Upper lobe of right lung (tissue), 1 donor: ENCODE measurements around the gene INPP4B. TPM values are rescaled to one million over a fixed set of nuclear protein-coding genes. Genes with fewer than 3 reads are reported as not detected.

Experiments used
- ATAC-seq: fragments of 200-7000 bp; cut with Tn5 transposase; one replicate; pipeline ENCODE4 v1.9.1; 2020; ENCODE audit warnings: mild to moderate bottlenecking, moderate library complexity
- DNase-seq: peaks from one replicate; pipeline ENCODE4 v3.0.0-alpha.2; 2020
- H3K27ac ChIP-seq: fragments of 200-600 bp; one replicate; pipeline ENCODE4 v1.8.0; 2022
- H3K27me3 ChIP-seq: fragments of 200-600 bp; one replicate; pipeline ENCODE4 v1.8.0; 2022; ENCODE audit warnings: mild to moderate bottlenecking
- H3K36me3 ChIP-seq: fragments of 200-600 bp; one replicate; pipeline ENCODE4 v1.8.0; 2022
- H3K4me1 ChIP-seq: fragments of 200-600 bp; one replicate; pipeline ENCODE4 v1.8.0; 2022
- H3K4me3 ChIP-seq: fragments of 200-600 bp; one replicate; pipeline ENCODE4 v1.8.0; 2022; ENCODE audit warnings: mild to moderate bottlenecking
- H3K9me3 ChIP-seq: fragments of 200-600 bp; one replicate; pipeline ENCODE4 v1.8.0; 2022
- intact Hi-C: fragments of 100-400 bp; cut with DNase I; formaldehyde crosslinking; loops from one replicate; pipeline ENCODE4 v1.11.0; 2022
- total RNA-seq: library from RNA; stranded (reverse); fragmentation: NEBNext Ultra II Directional; extraction: Animal tissue kit (Norgen Biotek cat#: 25700); gene quantifications from one replicate; pipeline ENCODE4 v1.2.1, GENCODE V29; 2021
- TF ChIP-seq, protein P1 (sequence below): fragments of 200-600 bp; IDR thresholded peaks from one replicate; pipeline ENCODE4 v1.8.0; 2022; ENCODE audit warnings: antibody characterized with exemption
- donor health status: DM: no; HTN: yes; CAD: no; lungs with severe emphysema.

The INPP4B gene
- total RNA-seq, 1 donor from 2014 or later: 20.7 TPM

DNA sequence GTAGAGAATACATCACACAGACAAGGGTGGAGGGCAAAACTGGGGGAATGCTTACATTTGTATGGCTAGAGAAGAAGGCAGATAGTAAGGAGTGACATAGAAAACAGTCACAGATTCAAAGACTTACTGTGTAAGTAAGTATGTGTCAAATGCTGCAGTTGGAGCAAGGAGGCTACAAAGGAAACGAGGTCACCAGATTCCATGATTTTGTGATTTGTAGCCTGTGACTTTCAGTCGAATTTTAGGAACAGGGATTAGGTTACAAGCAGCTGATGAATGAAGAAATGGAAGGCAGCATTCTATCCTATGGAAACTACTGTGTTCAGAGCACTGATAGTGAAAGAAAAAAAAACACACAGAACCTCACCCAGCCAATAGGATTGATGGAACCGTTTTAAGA, 801.8 kb downstream of the INPP4B start:
- Histone ChIP-seq H3K4me1 (no peaks in the 10 kb centered on the region), H3K4me3 (no peak overlapping the region), H3K9me3 (no peaks in the 10 kb centered on the region), H3K36me3 (no peaks in the 10 kb centered on the region), H3K27me3 (no peaks in the 10 kb centered on the region), H3K27ac (no peak overlapping the region)
- intact Hi-C loops: no loop called here
- DNase-seq (no peak), ATAC-seq (no peak)
- TF ChIP-seq, protein P1, sequence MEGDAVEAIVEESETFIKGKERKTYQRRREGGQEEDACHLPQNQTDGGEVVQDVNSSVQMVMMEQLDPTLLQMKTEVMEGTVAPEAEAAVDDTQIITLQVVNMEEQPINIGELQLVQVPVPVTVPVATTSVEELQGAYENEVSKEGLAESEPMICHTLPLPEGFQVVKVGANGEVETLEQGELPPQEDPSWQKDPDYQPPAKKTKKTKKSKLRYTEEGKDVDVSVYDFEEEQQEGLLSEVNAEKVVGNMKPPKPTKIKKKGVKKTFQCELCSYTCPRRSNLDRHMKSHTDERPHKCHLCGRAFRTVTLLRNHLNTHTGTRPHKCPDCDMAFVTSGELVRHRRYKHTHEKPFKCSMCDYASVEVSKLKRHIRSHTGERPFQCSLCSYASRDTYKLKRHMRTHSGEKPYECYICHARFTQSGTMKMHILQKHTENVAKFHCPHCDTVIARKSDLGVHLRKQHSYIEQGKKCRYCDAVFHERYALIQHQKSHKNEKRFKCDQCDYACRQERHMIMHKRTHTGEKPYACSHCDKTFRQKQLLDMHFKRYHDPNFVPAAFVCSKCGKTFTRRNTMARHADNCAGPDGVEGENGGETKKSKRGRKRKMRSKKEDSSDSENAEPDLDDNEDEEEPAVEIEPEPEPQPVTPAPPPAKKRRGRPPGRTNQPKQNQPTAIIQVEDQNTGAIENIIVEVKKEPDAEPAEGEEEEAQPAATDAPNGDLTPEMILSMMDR: no peak

GRCh38 chr4:142043509-142043908, 802.6 kb downstream of the INPP4B start:
- intact Hi-C loops: no loop called here

DNA sequence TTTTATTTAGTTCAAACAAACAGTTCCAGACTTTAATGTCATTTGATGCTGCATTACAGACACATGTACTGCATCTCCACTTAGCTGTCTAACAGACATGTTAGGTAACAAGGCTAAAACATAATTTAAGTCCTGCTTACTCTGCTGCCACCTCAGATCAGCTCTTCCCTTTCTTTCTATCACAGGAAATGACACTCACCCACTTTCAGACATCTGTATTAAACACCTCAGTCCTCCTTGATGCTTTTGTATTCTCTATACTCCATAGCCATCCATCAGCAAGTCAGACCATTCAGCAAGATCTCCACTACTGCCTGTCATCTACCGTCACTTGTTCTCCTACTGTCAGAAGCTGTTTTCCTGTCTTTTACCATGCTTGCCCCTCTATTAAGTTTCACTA, 804.3 kb downstream of the INPP4B start:
- H3K27me3 ChIP-seq: no peaks in the 10 kb centered on the region
- H3K4me3 ChIP-seq: no peak overlapping the region
- DNase-seq (no peak), ATAC-seq (no peak)
- no peaks in the 10 kb centered on the region for H3K4me1 ChIP-seq
- TF ChIP-seq, protein P1: no peak
- H3K27ac ChIP-seq: no peak overlapping the region
- no peaks in the 10 kb centered on the region for H3K9me3 ChIP-seq
- no peaks in the 10 kb centered on the region for H3K36me3 ChIP-seq
- intact Hi-C loops: no loop called here

More at GRCh38 chr4:142043509-142043908, 802.6 kb downstream of the INPP4B start:
- Histone ChIP-seq H3K27me3 (no peaks in the 10 kb centered on the region), H3K9me3 (no peaks in the 10 kb centered on the region), H3K27ac (no peak overlapping the region), H3K36me3 (no peaks in the 10 kb centered on the region), H3K4me3 (no peak overlapping the region), H3K4me1 (no peaks in the 10 kb centered on the region)
- TF ChIP-seq, protein P1: no peak
- ATAC-seq (no peak), DNase-seq (no peak)

DNA sequence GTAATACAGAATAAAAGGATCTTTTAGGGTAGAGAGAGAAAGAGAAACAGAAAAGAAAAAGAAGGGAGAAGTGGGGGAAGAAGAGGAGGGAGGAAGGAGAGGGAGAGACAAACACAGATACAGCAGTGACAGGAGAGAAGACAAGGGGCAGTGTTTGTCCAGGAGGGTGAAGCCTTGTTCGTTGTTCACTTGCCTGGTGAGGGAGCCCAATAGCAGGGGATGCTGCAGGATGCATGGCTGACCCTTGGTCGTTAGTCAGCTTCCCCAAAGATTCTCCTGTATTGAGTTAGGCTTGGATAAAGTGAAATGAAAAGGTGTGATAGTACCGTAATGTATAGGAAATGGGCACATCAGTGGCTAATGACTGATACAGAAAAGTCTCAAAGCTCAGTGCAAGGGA, 806.1 kb downstream of the INPP4B start:
- TF ChIP-seq, protein P1: no peak
- Histone ChIP-seq H3K27me3 (no peaks in the 10 kb centered on the region), H3K36me3 (no peaks in the 10 kb centered on the region), H3K9me3 (no peaks in the 10 kb centered on the region), H3K27ac (no peak overlapping the region), H3K4me1 (no peaks in the 10 kb centered on the region), H3K4me3 (no peak overlapping the region)
- ATAC-seq (no peak), DNase-seq (no peak)
- intact Hi-C loops: no loop called here

DNA sequence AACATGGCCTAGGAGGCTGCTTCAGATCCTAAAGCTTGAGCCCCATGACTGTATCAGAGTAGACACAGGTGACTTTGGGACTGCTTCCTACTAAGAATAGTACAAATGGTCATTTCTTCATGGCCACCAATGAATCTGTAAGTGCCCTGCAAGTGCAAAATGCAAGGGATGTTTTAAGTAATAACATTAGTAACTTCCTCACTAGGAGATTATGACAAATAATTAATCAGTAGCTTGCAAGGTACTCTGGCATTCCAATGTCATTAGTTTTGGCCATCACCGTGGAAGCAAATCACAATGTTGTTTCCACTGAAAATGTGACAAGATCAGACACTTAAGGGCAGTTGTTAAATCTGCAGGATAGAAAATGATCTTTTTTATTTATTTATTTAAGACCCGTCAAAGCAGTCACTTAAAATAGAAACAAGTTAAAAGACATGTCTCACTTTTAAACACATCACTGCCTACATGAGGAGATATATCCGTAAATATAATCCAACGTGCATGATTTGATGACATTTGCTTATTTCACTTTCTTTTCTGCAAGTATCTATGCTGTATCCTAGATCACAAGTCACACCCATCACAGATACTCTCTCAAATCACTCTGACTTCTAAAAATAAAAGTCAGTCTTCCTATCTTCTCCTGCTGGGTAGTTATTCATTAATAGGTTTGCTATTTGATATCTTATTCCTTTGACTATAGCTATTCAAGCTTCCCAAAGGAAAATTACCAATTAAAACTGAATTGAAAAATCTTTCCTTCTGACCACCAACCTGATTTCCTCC, 809.1 kb downstream of the INPP4B start:
- Histone ChIP-seq H3K9me3 (no peaks in the 10 kb centered on the region), H3K4me3 (no peak overlapping the region), H3K27me3 (no peaks in the 10 kb centered on the region), H3K36me3 (no peaks in the 10 kb centered on the region), H3K4me1 (no peaks in the 10 kb centered on the region), H3K27ac (no peak overlapping the region)
- TF ChIP-seq, protein P1: no peak
- ATAC-seq (no peak), DNase-seq (no peak)
- intact Hi-C loops: no loop called here
